ENCODE results near the gene RSPRY1. TPM values are rescaled to one million over a fixed set of nuclear protein-coding genes. Genes with fewer than 3 reads are reported as not detected.

Gene RSPRY1
- total and polyA plus RNA-seq, 2 of the 4 experiments (the other 2 are of a cell fraction): 25.2 to 62.2 TPM

GRCh38 chr16:57150682-57151330 is 35.3 kb upstream of the RSPRY1 start:
- H4K5ac ChIP-seq (ENCODE audit: low read depth, low read length): no peak overlapping the region
- intact Hi-C loops (cut with micrococcal nuclease): no loop called here
- peaks cover 6% of the 10 kb centered on the region; the same call in 1 of the 2 replicates for H3K4me1 ChIP-seq (ENCODE audit: control insufficient read depth, insufficient read depth, low read length)
- dilution Hi-C loops (cut with HindIII; ENCODE audit: low sequenced_read_pairs, unreplicated experiment): no loop called here
- POLR2A ChIA-PET (ENCODE audit: unreplicated experiment): interaction anchor here (0.5 kb wide), 1 partner anchor 182 kb away, joined by 3 read pairs; no protein-coding TSS in a partner anchor
- CTCF ChIA-PET: no interaction called here
- no peak overlapping the region for H3K4me3 ChIP-seq (ENCODE audit: insufficient read depth, low read depth, low read length)
- TF ChIP-seq MAFK (IDR thresholded peaks at IDR 0.05; ENCODE audit: low read depth, low read length): no peak
- TF ChIP-seq BHLHE40 (IDR thresholded peaks at IDR 0.05; ENCODE audit: low read depth, low read length): no peak
- TF ChIP-seq POLR2A (IDR thresholded peaks at IDR 0.05; ENCODE audit: low read depth, low read length): no peak
- no peak for TF ChIP-seq NFE2L2 (IDR thresholded peaks at IDR 0.05; ENCODE audit: low read depth, low read length)
- TF ChIP-seq MXI1 (IDR thresholded peaks at IDR 0.05; ENCODE audit: borderline replicate concordance, low read depth, low read length): no peak
- TF ChIP-seq, protein P1, sequence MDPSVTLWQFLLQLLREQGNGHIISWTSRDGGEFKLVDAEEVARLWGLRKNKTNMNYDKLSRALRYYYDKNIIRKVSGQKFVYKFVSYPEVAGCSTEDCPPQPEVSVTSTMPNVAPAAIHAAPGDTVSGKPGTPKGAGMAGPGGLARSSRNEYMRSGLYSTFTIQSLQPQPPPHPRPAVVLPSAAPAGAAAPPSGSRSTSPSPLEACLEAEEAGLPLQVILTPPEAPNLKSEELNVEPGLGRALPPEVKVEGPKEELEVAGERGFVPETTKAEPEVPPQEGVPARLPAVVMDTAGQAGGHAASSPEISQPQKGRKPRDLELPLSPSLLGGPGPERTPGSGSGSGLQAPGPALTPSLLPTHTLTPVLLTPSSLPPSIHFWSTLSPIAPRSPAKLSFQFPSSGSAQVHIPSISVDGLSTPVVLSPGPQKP (IDR thresholded peaks at IDR 0.05; ENCODE audit: borderline replicate concordance, low read depth, low read length): no peak
- no peak for TF ChIP-seq CHD1 (IDR thresholded peaks at IDR 0.05; ENCODE audit: low read depth, low read length)
- no peak for TF ChIP-seq RFX5 (IDR thresholded peaks at IDR 0.05; ENCODE audit: low read depth, low read length)
- TF ChIP-seq SMC3 (IDR thresholded peaks at IDR 0.05; ENCODE audit: low read depth, low read length): no peak
- TF ChIP-seq MAZ (IDR thresholded peaks at IDR 0.05; ENCODE audit: borderline replicate concordance, low read depth, low read length): no peak
- no peak for TF ChIP-seq RCOR1 (IDR thresholded peaks at IDR 0.05; ENCODE audit: insufficient replicate concordance, low read length)
- TF ChIP-seq FOS (IDR thresholded peaks at IDR 0.05; ENCODE audit: low read depth, low read length): no peak
- TF ChIP-seq, protein P2, sequence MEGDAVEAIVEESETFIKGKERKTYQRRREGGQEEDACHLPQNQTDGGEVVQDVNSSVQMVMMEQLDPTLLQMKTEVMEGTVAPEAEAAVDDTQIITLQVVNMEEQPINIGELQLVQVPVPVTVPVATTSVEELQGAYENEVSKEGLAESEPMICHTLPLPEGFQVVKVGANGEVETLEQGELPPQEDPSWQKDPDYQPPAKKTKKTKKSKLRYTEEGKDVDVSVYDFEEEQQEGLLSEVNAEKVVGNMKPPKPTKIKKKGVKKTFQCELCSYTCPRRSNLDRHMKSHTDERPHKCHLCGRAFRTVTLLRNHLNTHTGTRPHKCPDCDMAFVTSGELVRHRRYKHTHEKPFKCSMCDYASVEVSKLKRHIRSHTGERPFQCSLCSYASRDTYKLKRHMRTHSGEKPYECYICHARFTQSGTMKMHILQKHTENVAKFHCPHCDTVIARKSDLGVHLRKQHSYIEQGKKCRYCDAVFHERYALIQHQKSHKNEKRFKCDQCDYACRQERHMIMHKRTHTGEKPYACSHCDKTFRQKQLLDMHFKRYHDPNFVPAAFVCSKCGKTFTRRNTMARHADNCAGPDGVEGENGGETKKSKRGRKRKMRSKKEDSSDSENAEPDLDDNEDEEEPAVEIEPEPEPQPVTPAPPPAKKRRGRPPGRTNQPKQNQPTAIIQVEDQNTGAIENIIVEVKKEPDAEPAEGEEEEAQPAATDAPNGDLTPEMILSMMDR (conservative IDR thresholded peaks at IDR 0.05; ENCODE audit: low read depth, low read length): no peak
- TF ChIP-seq CEBPB (IDR thresholded peaks at IDR 0.05; ENCODE audit: low read depth, low read length): no peak
- no peak for TF ChIP-seq USF2 (IDR thresholded peaks at IDR 0.05; ENCODE audit: low read depth, low read length)
- no peak overlapping the region for H3K14ac ChIP-seq (replicated peaks; ENCODE audit: low read depth, low read length)
- H3K4ac ChIP-seq (ENCODE audit: low read depth, low read length): no peak overlapping the region
- H2AFZ ChIP-seq (replicated peaks; ENCODE audit: low read length, poor library complexity): no peak overlapping the region
- H2AK5ac ChIP-seq (ENCODE audit: low read depth, low read length): no peak overlapping the region
- no peaks in the 10 kb centered on the region for H3K27me3 ChIP-seq (ENCODE audit: control insufficient read depth, insufficient read depth, low read length)
- no peak overlapping the region for H2BK20ac ChIP-seq (ENCODE audit: low read depth, low read length)
- no peak overlapping the region for H4K91ac ChIP-seq (ENCODE audit: insufficient read depth, low read depth, low read length)
- no peak overlapping the region for H3K23ac ChIP-seq (ENCODE audit: low read depth, low read length)
- H3K27ac ChIP-seq (ENCODE audit: insufficient read depth, low read length): no peak overlapping the region
- no TSS peak for BruUV-seq (replicated peaks)
- H3K18ac ChIP-seq (ENCODE audit: low read depth, low read length): no peak overlapping the region
- H2AK9ac ChIP-seq (replicated peaks; ENCODE audit: low read depth, low read length, poor library complexity): peak overlapping the region; percentile 35
- ATAC-seq (ENCODE audit: low read depth) (0 out of 2 replicates have a peak, but pooled peaks have one; percentile 12), DNase-seq (peak; percentile 23)
- no peak overlapping the region for H3K56ac ChIP-seq (ENCODE audit: extremely low read depth, insufficient read depth, low read length)
- H3K36me3 ChIP-seq (ENCODE audit: control insufficient read depth, insufficient read depth, low read length): peaks cover 32% of the 10 kb centered on the region
- H3K9me1 ChIP-seq (ENCODE audit: insufficient read depth, low read length): peaks cover 23% of the 10 kb centered on the region
- no peak overlapping the region for H3K4me2 ChIP-seq (ENCODE audit: low read depth, low read length)
- in situ Hi-C loops (cut with MboI; ENCODE audit: low sequenced_read_pairs): no loop called here
- H3K79me1 ChIP-seq (ENCODE audit: low read depth in 1 of 2, low read length in 2 of 2): peaks cover 0 to 3% of the 10 kb centered on the region in 2 experiments; a peak in 1 of 4 replicates
- H2BK120ac ChIP-seq (ENCODE audit: low read depth, low read length): no peak overlapping the region
- no peaks in the 10 kb centered on the region; the same call in 1 of the 2 replicates for H4K20me1 ChIP-seq (ENCODE audit: insufficient read depth, low read length)
- WGBS, 2 experiments (ENCODE audit: extremely low coverage in 2 of 2, insufficient read length in 1 of 2): 83% methylated on average over 2 of the region's 9 CpGs; no CpG with 5 or more reads in 1 of the 2 experiments
- no peak overlapping the region for H2BK15ac ChIP-seq (ENCODE audit: low read depth, low read length)
- no peak overlapping the region for H4K8ac ChIP-seq (ENCODE audit: low read depth in 2 of 2, low read length in 2 of 2)
- H3K9me3 ChIP-seq (ENCODE audit: control insufficient read depth, insufficient read depth, low read length): no peaks in the 10 kb centered on the region
- no peak overlapping the region for H2BK5ac ChIP-seq (ENCODE audit: low read depth, low read length, poor library complexity, severe bottlenecking)
- H3K9ac ChIP-seq (ENCODE audit: low read depth, low read length): no peak overlapping the region
